ENCODE data around the gene CORIN.

- TF ChIP-seq CTCF (IDR thresholded peaks at IDR 0.05; ENCODE audit: extremely low read depth in 1 of 2, insufficient read depth in 1 of 2, low read depth in 1 of 2, low read length in 2 of 2): no peak
- no peak for TF ChIP-seq POLR2A (IDR thresholded peaks at IDR 0.05; ENCODE audit: low read depth, low read length)
- no peak for TF ChIP-seq JUN (IDR thresholded peaks at IDR 0.05; ENCODE audit: borderline replicate concordance, insufficient read depth, insufficient read length, low read depth)
Measured at GRCh38 chr4:47701286-47701685, 136.6 kb downstream of the CORIN start.
